VCaP (cell line): ENCODE measurements around the gene DCHS1.

Experiments
- H3K27ac ChIP-seq: fragments of 450-650 bp; 2 replicates; pipeline ENCODE4 v1.5.1; 2017
- CTCF ChIP-seq: fragments of 450-650 bp; conservative IDR thresholded peaks from 2 replicates; pipeline ENCODE4 v1.5.1; 2017; ENCODE audit warnings: mild to moderate bottlenecking, moderate library complexity

DCHS1 gene

DNA sequence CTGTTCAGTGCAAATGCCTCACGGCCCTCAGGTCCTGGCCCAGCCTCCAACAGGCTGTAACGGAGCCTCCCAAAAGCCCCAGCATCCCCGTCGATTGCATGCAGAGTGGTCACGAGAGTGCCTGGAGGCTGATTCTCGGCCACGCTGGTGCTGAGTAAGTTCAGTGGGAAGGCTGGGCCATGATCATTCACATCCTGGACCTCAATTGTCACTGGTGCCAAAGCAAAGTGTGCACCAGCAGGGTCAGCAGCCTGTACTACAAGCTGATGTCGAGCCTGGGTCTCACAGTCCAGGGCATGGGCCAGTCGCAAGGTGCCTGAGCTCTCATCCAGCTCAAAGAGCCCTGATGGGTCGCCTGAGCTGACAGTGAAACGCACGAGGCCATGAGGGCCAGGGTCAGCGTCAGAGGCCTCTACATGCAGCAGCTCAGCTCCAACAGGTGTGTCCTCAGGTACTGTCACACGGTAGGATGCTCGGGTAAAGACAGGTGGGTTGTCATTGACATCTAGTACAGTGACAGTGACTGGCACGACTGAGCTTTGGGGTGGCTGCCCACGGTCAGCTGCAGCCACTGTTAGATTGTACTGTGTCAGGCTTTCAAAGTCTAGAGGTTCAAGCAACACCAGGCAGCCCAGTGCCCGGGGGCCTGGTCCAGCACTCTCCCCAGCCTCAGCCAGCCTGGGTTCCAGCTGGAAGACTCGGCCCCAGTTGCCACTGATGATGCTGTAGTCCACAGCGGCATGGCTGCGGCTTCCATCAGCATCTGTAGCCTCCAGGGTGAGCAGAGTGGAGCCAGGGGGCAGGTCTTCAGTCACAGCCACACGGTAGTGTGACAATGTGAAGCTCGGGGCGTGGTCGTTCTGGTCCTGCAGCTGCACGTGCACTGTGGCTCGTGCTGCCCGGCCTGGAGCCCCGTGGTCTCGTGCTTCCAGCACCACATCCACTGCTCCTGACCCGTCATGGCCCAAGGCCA is 31.9 kb downstream of the DCHS1 start:
- H3K27ac ChIP-seq, result no peak overlapping the region
- TF ChIP-seq CTCF, result no peak

DNA sequence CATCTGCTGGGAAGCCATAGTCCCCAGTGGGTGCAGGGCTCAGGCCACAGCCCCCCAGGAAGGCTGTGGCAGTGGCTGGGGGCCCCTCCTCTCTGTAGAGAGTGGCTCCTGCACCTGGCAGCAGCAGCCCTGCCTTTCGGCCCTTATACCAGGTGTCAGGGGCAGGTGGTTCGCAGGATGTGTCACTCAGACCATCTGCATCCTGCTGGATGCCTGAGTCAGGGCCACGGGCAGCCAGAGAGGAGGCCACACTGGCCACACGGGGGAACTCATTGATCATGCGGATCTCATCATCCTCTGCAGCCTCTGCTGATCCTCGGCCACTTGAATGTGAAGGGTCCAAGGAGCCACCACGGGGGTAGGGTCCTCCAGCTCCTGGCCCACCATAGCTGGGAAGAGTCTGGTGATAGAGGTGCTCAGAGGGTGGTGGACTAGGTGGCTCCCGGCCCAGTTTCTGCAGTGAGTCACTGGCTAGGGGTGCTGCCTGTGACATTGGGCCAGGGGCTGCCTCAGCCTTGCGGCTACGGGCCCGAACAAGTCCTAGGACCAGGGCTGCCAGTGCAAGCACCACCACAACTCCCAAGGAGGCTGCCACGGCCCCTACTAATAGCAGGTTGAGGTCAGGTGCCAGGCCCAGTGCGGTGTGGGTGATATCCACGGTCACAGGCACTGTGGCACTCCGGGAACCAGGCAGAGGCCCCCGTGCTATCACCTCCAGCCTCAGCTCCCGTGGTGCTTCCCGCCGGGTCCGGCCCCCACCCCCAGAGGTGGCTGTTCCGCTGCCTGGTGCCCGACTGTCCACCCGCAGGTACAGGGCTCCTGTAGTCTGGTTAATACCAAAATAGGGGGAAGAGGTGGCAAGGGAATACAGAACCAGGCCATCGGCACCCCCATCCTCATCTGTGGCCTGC is 33.1 kb downstream of the DCHS1 start:
- no peak for TF ChIP-seq CTCF
- H3K27ac ChIP-seq, result no peak overlapping the region

GRCh38 chr11:6621711-6622211 is 33.8 kb downstream of the DCHS1 start:
- no peak for TF ChIP-seq CTCF
- H3K27ac ChIP-seq, result no peak overlapping the region

- no peak overlapping the region for H3K27ac ChIP-seq
- TF ChIP-seq CTCF, result no peak
These were observed 35.0 kb downstream of the DCHS1 start for GRCh38 chr11:6620636-6621035.

GRCh38 chr11:6619004-6619745 is 36.4 kb downstream of the DCHS1 start, which contains the start of gene TPP1:
Gene TPP1, minus strand, starts transcription at chr11:6619422. Its CDS starts 22 bp downstream, at chr11:6619400.
- TF ChIP-seq CTCF, result no peak
- H3K27ac ChIP-seq, result peak within 1 kb of the TSS; percentile 61

DNA sequence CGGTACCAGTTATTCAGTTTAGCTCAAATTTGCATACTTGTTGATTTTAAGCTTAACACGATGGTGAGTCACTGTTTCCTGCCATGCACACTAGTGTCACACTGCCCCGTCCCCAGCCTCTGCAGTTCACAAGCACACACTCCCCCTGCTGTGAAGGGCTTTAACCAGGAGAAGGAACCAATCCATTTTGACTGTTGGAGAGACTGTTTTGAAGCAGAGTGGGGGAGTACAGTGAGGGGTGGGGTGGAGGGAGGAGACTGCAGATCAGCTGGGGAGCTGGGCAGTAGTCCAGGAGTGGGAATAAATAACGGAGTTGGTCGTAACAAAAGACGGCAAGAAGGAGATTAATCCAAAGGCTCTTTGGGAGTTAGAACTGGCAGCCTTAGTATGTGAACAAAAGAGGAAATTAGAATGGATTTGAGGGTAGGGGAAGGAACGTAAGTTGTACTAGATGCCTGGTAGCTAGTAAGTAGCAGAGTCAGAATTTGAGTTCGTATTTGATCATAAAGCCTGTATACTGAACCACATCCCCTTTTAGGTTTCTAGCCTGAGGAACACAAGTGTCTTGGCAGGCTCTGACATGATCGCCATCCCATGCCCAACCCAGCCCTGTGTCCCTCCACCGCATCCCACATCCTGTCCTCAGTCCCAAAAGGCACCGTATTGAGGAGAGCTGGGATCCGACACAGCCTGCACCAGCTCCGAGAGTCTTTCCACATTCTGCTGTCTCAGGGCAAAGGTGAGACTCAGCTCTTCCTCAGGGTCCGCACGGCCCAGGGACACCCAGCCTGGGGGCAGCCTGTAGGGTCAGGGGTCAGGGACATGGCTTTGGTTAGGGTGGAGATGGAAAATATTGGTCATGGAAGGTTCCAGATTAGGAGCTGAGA is 37.2 kb downstream of the DCHS1 start:
- peak overlapping the region; percentile 61 for H3K27ac ChIP-seq
- no peak for TF ChIP-seq CTCF
